Measurements from ENCODE around the gene SIAH2.

- TF ChIP-seq CTCF (IDR thresholded peaks at IDR 0.05) (no peak), POLR2A (IDR thresholded peaks at IDR 0.05) (no peak)
Measured at GRCh38 chr3:150759319-150759718, 3.6 kb downstream of the SIAH2 start.

All from Peyer's patch (tissue), 4 donors.